Stimulated activated CD8-positive, alpha-beta memory T cell treated with anti-CD3 and anti-CD28 coated beads, Interleukin-2, amount 100 ng/mL, for 1 hour (primary cell): ENCODE results near the gene SPATA24.
"Not testable (repeated sequence)": the region's sequence is repeated elsewhere in the genome, so short reads cannot be mapped to it uniquely, and the experiment has no call there.

Source experiments
- DNase-seq, 2 donors: peaks; one replicate each; pipeline ENCODE4 v3.0.0-alpha.2; 2020; ENCODE audit warnings: low read depth in 2 of 2

SPATA24 gene

DNA sequence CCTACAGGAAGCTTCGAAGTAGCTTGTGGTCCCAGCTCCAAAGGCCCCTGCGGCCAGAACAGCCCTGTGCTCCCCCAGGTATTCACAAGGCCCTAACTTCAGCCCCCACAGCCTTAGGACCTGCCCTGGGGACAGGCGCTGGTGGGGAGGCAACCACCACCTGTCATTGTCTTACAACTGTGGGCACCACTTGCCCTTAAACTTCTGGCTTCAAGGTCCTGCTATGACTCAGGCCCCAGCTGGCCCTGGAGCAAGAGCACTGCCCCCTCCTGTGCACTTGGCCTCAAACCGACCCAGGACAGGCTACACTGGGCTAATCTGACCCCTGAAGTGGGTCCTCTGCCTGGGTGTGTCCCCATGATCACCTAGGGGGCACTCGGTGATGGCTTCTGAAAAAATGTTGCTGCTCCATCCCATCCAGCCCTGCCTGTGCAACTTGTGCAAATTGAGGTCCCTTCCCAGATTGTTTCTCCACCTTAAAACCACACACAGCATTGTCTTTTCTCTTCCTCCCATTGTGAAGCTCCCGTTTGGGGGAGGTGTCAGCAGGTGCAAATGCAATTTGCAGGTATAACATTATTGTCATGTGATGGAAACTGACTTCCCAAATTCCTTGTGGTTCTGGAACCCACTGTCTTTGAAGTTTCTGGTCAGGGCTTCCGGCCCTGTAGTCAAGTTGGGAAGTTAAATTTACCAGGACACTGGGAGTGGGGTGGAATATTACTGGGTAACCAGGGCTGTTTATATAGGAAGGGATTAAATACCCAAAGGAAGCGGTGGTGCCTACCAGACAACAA is 7.8 kb downstream of the SPATA24 start:
- no peak for DNase-seq

- DNase-seq, result no peak
Observed at GRCh38 chr5:139394654-139395566, 9.0 kb downstream of the SPATA24 start, which contains the start of gene PROB1. PROB1 (minus strand) TSS chr5:139395104; CDS start chr5:139395081, 23 bp downstream.

- DNase-seq, result peak in 1 of 2 donors; percentile 39
Observed at GRCh38 chr5:139394123-139394653, 9.7 kb downstream of the SPATA24 start.

GRCh38 chr5:139393497-139394122 is 10.3 kb downstream of the SPATA24 start:
- no peak for DNase-seq

DNA sequence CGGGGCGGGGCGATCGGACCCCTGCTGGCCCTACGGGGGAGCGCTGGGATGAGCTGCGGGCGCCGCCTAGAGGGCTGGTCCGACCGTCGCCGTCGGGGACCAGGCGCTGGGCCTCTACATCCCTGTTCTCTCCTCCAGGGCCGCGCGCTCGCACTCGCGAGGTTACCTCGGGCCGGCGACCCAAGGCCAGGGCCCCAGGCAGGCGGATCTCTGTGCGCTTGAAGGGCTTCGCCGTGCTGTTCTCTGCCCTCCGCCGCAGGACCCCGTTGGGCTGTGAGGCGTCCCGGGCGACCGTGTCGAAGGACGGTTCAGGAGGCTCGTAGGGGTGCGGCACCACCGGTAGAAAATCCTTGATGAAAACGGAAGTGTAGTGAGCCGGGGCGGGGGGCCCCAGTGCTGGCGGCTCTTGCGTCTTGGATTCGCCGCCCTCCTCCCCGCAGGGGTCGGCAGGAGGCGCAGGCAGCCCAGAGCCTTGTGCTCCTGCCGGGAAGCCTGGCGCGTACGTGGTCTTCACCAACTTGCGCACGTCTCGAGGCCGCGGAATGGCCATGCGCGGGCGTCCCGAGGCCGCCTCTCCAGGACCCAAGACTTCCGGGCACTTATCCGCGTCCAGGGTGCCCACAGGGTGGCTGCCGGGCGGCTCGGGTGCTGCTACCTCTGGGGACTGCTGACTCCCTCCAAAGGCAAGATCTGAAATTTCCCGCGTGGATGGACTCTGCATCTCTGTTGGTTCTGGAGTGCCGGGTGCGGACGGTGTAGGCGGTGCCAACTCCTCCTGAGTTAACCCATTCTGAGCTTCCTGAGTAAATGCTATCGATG is 11.0 kb downstream of the SPATA24 start:
- peak; percentile 39 to 56 for DNase-seq

- no peak for DNase-seq
Observed at GRCh38 chr5:139392324-139392677, 11.6 kb downstream of the SPATA24 start.

GRCh38 chr5:139391570-139392323 is 12.1 kb downstream of the SPATA24 start:
- DNase-seq, result no peak

GRCh38 chr5:139390639-139391569 is 13.0 kb downstream of the SPATA24 start:
- DNase-seq, result no peak

GRCh38 chr5:139389701-139390638 is 13.9 kb downstream of the SPATA24 start, which contains the start of gene MZB1:
MZB1 (minus strand) TSS chr5:139389913; CDS start chr5:139389856, 57 bp downstream.
- peak; percentile 27 for DNase-seq

DNA sequence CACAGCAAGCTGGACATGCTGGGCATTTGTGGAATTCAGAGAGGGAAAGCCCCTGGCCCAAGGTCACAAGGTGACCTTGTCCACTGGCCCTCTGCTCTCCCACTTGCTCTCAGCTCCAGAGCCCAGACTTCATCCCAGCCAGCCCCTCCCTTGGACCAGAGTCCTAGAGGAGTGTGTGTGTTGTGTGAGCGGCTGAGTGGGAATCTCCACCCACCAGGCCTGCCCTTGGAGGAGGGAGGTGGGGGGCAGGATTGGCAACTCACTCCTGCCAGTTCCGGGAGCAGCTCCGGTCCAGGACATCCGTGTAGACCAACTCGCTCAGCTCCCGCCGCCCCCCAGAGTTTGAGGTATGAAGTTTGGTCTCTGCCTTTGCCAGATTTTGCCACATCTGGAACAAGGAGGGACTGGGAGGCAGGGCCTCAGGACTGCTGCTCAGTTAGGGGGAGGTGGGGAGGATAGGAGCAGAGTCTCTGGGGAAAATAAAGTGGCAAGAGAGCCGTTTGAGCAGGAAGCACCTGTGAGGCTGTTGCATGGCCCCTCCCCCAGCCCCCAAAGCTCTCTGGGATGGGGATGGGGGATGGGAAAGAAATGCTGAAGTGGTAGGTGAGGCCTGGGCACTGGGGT is 15.6 kb downstream of the SPATA24 start:
- no peak for DNase-seq

DNA sequence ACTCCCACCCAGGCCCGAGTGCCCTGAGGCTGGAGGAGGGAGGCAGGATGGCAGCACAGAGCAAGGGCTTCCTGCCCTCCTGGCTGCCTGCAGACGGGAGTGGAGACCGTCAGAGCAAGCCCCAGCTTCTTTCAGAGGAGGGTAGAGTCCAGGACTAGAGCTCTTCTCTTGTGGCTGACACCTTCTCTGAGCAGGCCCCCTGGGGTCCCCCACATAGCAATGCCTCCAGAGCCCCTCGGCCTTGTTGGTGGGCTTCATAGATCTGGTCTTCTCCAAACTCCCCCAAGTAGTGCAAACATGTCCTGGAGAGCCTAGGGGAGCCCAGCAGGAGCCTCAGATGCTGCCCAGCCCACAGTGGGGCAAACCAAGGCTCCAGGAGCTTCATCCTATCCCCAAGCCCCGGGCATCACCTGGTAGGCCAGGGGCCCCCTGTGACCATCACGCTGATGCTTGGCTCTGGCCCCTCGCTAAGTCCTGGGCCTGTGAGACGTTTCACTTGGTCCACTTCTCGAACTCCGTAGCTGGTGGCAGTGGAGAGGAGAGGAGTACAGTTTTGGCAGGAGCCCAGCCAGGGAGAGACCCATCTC is 16.2 kb downstream of the SPATA24 start:
- DNase-seq, result no peak

- DNase-seq, result not testable (repeated sequence)
Observed at GRCh38 chr5:139386956-139387355, 16.9 kb downstream of the SPATA24 start.

- no peak for DNase-seq
Observed at GRCh38 chr5:139386050-139386438, 17.8 kb downstream of the SPATA24 start.

DNA sequence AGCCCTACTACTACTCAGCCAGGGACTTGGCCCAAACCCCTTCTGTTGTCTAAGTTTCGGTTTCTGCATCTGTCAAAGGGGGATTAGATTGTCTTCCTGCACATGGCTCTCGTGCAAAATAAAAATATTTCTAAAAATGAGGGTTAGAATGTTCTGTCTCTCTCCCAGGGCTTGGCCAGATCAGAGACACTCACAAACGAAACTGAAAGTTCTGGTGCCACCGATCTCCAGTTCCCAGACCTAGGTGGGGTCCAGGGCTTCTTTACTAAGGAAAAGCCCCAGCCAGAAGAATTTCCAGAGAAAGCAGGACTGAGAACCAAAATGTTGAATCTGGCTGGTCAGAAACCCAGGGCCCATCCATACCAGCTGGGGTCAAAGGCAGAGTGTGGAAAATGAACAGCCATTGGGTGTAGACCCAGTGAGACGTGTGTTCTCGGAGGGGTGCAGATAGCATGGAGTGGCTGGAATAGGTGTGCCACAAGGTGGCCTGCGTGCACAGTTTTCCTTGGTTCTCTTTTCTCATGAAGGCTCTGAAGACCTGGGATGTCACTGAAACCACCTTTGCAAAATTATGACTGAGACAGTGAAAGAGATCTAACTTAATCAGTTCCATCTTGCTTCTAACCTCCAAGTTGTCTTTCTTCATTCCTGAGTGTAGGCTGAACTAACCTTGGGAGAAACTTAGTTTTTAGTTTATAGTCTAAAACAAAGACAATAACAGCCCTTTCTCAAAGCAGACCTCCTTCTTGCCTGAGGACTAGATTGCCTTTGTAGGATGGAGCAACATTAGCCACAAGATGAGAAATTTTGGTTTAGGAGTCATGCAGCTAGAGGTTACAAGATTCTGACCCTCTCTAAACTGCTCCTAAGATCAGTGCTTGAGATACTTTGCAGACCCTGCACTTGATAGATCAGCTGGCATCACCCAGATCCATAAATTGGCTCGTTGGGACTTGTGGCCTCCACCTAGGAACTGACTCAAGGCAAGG is 18.5 kb downstream of the SPATA24 start:
- DNase-seq, result no peak

DNA sequence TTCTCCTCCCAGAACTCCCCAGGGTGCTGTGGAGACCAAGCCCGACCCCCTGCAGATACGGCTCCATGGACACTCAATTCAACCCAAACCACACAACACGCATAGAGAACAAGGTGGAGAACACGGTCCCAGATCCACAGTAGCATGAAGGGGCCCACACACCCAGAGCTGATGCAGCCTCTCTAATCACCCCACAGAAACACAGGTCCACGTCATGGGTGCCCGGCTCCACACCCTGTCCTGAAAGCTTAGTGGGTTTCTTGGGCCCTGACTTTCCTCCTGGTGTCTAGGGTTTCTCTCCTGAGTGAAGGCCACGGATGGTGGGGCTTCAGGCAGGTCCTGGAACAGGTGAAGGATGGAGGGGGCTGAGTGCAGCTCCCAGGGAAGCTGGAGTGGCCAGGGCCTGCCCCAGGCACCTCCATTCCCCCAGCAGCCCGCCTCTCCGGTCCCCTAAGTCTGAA is 19.3 kb downstream of the SPATA24 start:
- no peak for DNase-seq
